ENCODE results near the gene MAP2K6.

GRCh38 chr17:69407759-69408158, 6.7 kb upstream of the MAP2K6 start:
- TF ChIP-seq CTCF (IDR thresholded peaks at IDR 0.05 in 8 of 11, conservative IDR thresholded peaks at IDR 0.05 in 3 of 11): no peak
- TF ChIP-seq POLR2A (IDR thresholded peaks at IDR 0.05): no peak

All from spleen (tissue), 7 donors.